Activated B cell treated with CpG ODN at 0.5 μM for 24 hours (primary cell): ENCODE measurements around the gene DCC. TPM values are rescaled to one million over a fixed set of nuclear protein-coding genes. Genes with fewer than 3 reads are reported as not detected.

Experiments
- ATAC-seq: fragments of 200-7000 bp; cut with Tn5 transposase; one replicate; pipeline ENCODE4 v1.10.0; 2021; ENCODE audit warnings: low read depth, mild to moderate bottlenecking, moderate library complexity
- CTCF ChIA-PET: fragments of 350-600 bp; sonication (Branson Sonifier 250); formaldehyde crosslinking; loops from one replicate; lab custom pipeline; 2021; ENCODE audit warnings: antibody characterized with exemption; lab: Charles Lee
- POLR2A ChIA-PET: fragments of 350-600 bp; sonication (Branson Sonifier 250); formaldehyde crosslinking; loops from one replicate; lab custom pipeline; 2021; ENCODE audit warnings: antibody characterized with exemption; lab: Charles Lee
- DNase-seq: peaks from one replicate; pipeline ENCODE4 v3.0.0; 2022
- H3K27ac Mint-ChIP-seq: one replicate; pipeline ENCODE4 v1.8.0; 2020; ENCODE audit warnings: mixed read lengths
- H3K27me3 Mint-ChIP-seq: one replicate; pipeline ENCODE4 v1.8.0; 2021; ENCODE audit warnings: mixed read lengths
- H3K36me3 Mint-ChIP-seq: one replicate; pipeline ENCODE4 v1.8.0; 2021; ENCODE audit warnings: low read depth, mixed read lengths
- H3K4me1 Mint-ChIP-seq: one replicate; pipeline ENCODE4 v1.8.0; 2021; ENCODE audit warnings: mixed read lengths
- H3K4me3 Mint-ChIP-seq: one replicate; pipeline ENCODE4 v1.8.0; 2020; ENCODE audit warnings: mild to moderate bottlenecking, mixed read lengths
- H3K9me3 Mint-ChIP-seq: one replicate; pipeline ENCODE4 v1.8.0; 2020; ENCODE audit warnings: mixed read lengths
- CTCF ChIP-seq: fragments of 200-600 bp; IDR thresholded peaks from one replicate; pipeline ENCODE4 v1.8.0; 2022; ENCODE audit warnings: antibody characterized with exemption, mild to moderate bottlenecking
- intact Hi-C: fragments of 100-400 bp; cut with micrococcal nuclease; formaldehyde crosslinking; loops from one replicate; pipeline ENCODE4 v1.15.1; 2024
- total RNA-seq: library from RNA; stranded (reverse); gene quantifications from 2 replicates; pipeline ENCODE4 v1.2.3, GENCODE V29; 2022

DCC gene
- total RNA-seq, 1 donor from 2014 or later, result not detected

- no peaks in the 10 kb centered on the region for H3K4me1 Mint-ChIP-seq
- H3K9me3 Mint-ChIP-seq, result peaks cover 10% of the 10 kb centered on the region
- ATAC-seq (no peak), DNase-seq (no peak)
- TF ChIP-seq CTCF, result no peak
- no peak overlapping the region for H3K27ac Mint-ChIP-seq
- POLR2A ChIA-PET, result no interaction called here
- H3K27me3 Mint-ChIP-seq, result no peaks in the 10 kb centered on the region
- CTCF ChIA-PET, result no interaction called here
- H3K4me3 Mint-ChIP-seq, result no peak overlapping the region
- H3K36me3 Mint-ChIP-seq, result no peaks in the 10 kb centered on the region
- intact Hi-C loops, result no loop called here
Observed at GRCh38 chr18:52945552-52945951, 605.6 kb downstream of the DCC start.

- H3K36me3 Mint-ChIP-seq, result no peaks in the 10 kb centered on the region
- no peak for TF ChIP-seq CTCF
- peaks cover 10% of the 10 kb centered on the region for H3K9me3 Mint-ChIP-seq
- no peaks in the 10 kb centered on the region for H3K27me3 Mint-ChIP-seq
- ChIA-PET CTCF (no interaction called here), POLR2A (no interaction called here)
- H3K27ac Mint-ChIP-seq, result no peak overlapping the region
- H3K4me1 Mint-ChIP-seq, result no peaks in the 10 kb centered on the region
- ATAC-seq (no peak), DNase-seq (no peak)
- no peak overlapping the region for H3K4me3 Mint-ChIP-seq
- intact Hi-C loops, result no loop called here
Observed at GRCh38 chr18:52948868-52949444, 609.0 kb downstream of the DCC start.

- ChIA-PET POLR2A (no interaction called here), CTCF (no interaction called here)
- H3K27ac Mint-ChIP-seq, result no peak overlapping the region
- no peaks in the 10 kb centered on the region for H3K36me3 Mint-ChIP-seq
- TF ChIP-seq CTCF, result no peak
- DNase-seq (no peak), ATAC-seq (no peak)
- no peaks in the 10 kb centered on the region for H3K4me1 Mint-ChIP-seq
- H3K4me3 Mint-ChIP-seq, result no peak overlapping the region
- intact Hi-C loops, result no loop called here
- no peaks in the 10 kb centered on the region for H3K27me3 Mint-ChIP-seq
- peaks cover 7% of the 10 kb centered on the region for H3K9me3 Mint-ChIP-seq
Observed at GRCh38 chr18:52950155-52950554, 610.2 kb downstream of the DCC start.

- no peaks in the 10 kb centered on the region for H3K27me3 Mint-ChIP-seq
- H3K36me3 Mint-ChIP-seq, result no peaks in the 10 kb centered on the region
- no peak for TF ChIP-seq CTCF
- H3K27ac Mint-ChIP-seq, result no peak overlapping the region
- ChIA-PET POLR2A (no interaction called here), CTCF (no interaction called here)
- ATAC-seq (no peak), DNase-seq (no peak)
- H3K9me3 Mint-ChIP-seq, result no peaks in the 10 kb centered on the region
- no peak overlapping the region for H3K4me3 Mint-ChIP-seq
- H3K4me1 Mint-ChIP-seq, result no peaks in the 10 kb centered on the region
- intact Hi-C loops, result no loop called here
Observed at GRCh38 chr18:52953387-52953786, 613.4 kb downstream of the DCC start.

GRCh38 chr18:52963481-52963880 is 623.5 kb downstream of the DCC start:
- ATAC-seq, result no peak
- intact Hi-C loops, result no loop called here
- no peak overlapping the region for H3K27ac Mint-ChIP-seq
- TF ChIP-seq CTCF, result no peak
- H3K4me1 Mint-ChIP-seq, result no peaks in the 10 kb centered on the region
- H3K36me3 Mint-ChIP-seq, result no peaks in the 10 kb centered on the region
- no peaks in the 10 kb centered on the region for H3K27me3 Mint-ChIP-seq
- H3K4me3 Mint-ChIP-seq, result no peak overlapping the region
- ChIA-PET POLR2A (no interaction called here), CTCF (no interaction called here)
- no peak for DNase-seq
- H3K9me3 Mint-ChIP-seq, result peaks cover 6% of the 10 kb centered on the region
